GM18873 (cell line): ENCODE measurements around the gene LSM3.

Source experiments
- ATAC-seq: cut with Tn5 transposase; IDR thresholded peaks from one replicate; pipeline ENCODE4 v1.9.1; 2021; ENCODE audit warnings: mild to moderate bottlenecking, moderate library complexity, moderate number of reproducible peaks; ENCODE audit not compliant: unreplicated experiment, low FRiP score

LSM3 gene

DNA sequence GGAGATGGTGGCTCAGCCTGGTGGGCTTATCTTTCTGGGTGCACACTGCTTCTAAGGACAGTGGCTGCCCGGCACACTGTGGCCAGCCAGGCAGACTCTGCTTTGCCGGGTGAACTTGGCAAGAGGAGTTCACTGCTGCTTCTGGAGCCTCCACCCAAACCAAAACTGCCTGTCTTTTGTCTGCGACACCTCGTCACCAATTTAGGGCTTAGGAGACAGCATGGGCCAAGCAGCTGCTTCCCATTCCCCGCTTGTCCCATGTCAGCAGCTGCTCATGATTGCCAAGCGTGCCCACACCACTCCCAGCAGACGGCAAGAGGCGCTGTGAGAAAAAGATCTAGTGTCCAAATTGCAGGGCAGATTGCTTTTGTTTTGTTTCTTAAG is 57.3 kb downstream of the LSM3 start:
- no peak for ATAC-seq

- ATAC-seq: no peak
These were observed 58.3 kb downstream of the LSM3 start for GRCh38 chr3:14236902-14237301.

DNA sequence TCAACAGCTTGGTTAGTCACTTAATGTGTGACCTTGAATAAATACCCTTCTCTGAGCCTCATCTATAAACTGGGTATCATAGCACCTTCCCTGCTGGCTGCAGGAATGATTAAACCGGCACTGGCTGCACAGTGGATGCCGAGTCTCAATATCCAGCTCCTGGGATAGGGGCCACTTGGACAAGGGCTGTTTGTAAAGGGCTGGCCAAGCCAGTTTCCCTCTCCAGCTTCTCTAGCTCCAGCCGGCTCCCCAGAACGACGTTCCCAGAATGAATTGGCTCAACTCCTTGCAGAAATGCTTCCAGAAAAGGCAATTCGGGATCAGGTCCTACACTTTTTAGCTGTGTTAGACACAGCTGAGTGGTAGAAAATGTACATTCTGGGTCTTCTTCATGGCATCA is 58.8 kb downstream of the LSM3 start:
- no peak for ATAC-seq

GRCh38 chr3:14238356-14238755 is 59.7 kb downstream of the LSM3 start:
- ATAC-seq: no peak

GRCh38 chr3:14238930-14239329 is 60.3 kb downstream of the LSM3 start:
- ATAC-seq: no peak

GRCh38 chr3:14239940-14240339 is 61.3 kb downstream of the LSM3 start:
- no peak for ATAC-seq

- ATAC-seq: no peak
These were observed 61.7 kb downstream of the LSM3 start for GRCh38 chr3:14240366-14240765.

- no peak for ATAC-seq
These were observed 63.1 kb downstream of the LSM3 start for GRCh38 chr3:14241716-14242115.

DNA sequence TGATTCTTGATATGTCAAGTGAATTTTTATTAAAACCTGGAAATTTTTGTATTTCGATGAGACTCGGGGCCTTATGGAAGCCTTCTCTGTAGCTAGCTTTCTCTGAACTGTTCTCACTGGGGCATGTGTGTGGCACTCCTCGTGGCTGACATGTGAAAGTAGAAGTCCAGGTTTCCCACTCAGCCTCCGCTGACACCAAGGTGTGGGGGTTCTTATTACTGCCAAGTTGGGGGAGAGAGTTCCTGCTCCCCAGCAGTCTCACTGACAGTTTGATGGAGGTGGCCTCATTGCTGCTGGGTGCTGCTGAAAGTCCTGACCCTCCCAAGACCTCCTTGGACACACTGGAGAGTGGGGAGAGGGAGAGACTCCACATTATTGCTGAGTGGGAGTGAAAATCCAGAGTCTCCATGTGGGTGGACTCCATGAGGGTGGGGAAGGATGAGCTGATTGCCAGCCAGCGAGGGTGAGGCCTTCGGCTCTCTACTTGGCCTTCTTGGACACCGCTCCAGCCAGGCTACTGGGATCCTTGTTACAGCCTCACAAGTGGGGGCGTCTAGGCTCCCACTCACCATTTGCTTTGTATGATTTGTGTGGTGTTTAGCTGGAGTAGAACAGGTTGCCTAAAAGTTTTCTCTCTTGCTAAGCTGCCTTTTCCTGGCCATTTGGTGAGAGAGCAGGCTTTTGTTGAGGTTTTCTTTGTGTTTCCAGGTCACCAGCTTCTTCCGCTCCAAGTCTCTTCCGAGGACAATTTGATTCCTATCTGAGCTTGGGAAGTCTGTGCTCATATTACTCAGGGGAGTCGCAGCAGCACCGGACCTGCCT is 64.1 kb downstream of the LSM3 start:
- no peak for ATAC-seq

DNA sequence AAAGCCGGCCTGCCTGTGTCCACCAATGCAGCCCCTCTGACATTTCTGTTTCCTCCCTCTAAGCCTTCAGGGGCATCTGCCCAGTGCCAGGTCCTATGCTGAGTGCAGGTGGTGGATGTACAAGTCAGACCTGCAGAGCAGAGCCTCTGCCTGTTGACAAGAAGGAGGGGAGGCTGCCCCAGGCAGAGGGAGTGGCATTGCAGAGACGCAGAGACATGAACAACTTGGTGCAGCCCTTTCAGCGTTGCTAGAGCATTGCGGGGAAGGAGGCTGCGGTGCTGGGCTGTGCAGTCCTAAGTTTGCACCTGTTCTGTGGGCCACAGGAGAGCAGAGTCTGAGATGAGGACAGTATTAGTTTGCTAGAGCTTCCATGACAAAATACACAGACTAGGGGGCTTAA is 65.2 kb downstream of the LSM3 start:
- no peak for ATAC-seq

GRCh38 chr3:14244521-14245247 is 66.1 kb downstream of the LSM3 start:
- ATAC-seq: no peak

DNA sequence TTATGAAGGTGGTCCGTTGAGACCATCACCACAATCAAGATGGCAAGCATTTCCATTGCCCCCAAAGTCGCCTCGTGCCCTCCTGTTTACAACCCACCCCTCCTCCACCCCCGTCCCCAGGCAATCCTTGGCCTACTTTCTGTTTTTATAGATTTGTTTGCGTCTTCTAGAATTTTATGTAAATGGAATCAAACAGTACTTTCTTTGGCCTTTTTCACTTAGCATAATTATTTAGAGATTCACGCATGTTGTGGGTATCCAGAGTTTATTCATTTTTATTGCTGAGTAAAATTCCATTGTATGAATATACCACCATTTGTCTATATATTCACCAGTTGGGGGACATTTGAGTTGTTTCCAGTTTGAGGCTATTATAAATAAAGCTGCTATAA is 66.6 kb downstream of the LSM3 start:
- ATAC-seq: no peak

DNA sequence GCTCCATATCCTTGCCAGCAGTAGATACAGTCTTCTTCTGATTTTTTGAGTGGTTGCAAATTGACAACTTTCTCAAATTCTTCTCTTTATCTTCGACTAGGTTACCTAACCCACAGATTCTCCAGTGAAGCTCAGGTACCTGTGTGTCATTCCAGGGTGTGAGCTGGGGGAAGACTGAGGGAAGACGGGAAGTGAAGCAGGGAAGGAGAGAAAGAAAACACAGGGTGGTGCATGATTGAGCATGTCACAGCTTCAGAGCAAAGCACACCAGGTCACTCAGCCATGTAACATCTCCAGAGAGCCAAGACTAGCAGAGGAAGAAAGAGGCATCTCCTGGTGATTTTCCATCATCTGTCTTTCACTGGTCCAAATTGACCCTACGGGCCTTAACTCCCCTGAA is 67.2 kb downstream of the LSM3 start:
- ATAC-seq: no peak

DNA sequence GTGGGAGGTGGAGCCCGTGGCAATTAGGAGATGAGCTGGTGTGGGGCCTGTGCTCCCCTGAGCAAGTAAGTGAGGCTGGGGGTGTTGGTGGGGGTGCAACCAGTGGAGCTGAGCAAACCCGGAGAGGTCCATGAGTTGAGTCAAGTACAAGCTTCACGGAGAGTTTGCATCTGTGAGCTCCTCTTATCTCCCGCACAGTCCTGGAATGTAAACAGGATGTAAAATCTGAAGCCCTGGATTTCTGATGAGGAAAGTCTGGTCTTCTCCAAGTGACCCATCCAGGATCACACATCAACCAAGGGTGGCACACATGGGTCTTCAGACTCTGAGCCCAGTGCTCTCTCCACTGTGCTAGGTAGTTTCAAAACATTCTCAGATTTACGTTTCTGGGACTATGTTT is 67.8 kb downstream of the LSM3 start:
- ATAC-seq: no peak

DNA sequence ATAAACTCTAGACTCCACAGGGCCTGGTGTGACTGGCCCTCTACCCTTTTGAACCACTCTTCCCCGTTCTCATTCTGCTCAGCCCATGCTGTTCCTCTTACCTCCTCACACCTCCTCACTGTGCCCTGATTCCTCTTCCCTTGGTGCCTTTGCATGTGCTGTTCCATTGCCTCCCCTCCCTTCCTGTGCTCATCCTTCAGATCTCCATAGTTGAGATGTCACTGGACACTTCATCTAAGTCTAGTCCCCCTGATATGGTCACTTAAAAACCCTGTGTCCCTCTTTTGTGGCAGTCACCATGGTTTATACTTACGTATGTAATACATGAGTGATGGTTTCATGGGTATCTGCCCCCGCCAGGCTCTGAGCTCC is 69.8 kb downstream of the LSM3 start:
- no peak for ATAC-seq

DNA sequence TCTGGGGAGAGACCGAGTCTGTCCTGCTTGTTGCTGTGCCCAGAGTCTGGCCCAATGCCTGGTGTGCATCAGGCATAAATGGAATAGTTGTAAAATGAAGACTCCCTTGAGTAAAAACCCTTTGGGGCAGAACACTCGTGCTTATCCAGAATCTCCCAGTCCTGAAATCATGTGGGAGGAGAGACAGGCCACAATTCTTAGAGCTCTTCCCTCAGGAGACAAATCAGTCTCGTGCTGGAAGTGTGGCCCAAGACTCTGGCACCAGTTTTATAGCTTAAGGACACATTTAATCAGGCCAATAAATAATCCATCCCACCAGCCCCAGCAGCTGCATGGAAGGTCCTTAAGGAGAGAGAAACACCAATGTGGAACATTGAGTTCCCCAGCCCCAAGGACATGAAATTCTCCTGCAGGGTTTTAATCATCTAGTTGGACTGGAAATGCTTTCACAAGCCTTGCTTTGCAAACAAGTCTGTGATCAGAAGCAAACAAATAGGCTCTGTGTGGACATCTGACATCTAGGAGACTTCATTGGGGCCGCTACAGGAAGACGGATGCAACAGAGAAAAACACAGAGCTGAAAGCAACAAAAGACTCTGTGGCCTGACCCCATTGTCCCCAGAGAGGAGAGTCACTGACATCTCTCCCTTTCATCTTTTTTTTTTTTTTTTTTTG is 70.4 kb downstream of the LSM3 start:
- ATAC-seq: no peak
